Activated B cell treated with CpG ODN at 0.5 μM for 24 hours (primary cell): Measurements from ENCODE around the gene MPDZ. TPM values are rescaled to one million over a fixed set of nuclear protein-coding genes. Genes with fewer than 3 reads are reported as not detected.

Experiments used
- ATAC-seq: fragments of 200-7000 bp; cut with Tn5 transposase; one replicate; pipeline ENCODE4 v1.10.0; 2021; ENCODE audit warnings: low read depth, mild to moderate bottlenecking, moderate library complexity
- CTCF ChIA-PET: fragments of 350-600 bp; sonication (Branson Sonifier 250); formaldehyde crosslinking; loops from one replicate; lab custom pipeline; 2021; ENCODE audit warnings: antibody characterized with exemption; lab: Charles Lee
- POLR2A ChIA-PET: fragments of 350-600 bp; sonication (Branson Sonifier 250); formaldehyde crosslinking; loops from one replicate; lab custom pipeline; 2021; ENCODE audit warnings: antibody characterized with exemption; lab: Charles Lee
- DNase-seq: peaks from one replicate; pipeline ENCODE4 v3.0.0; 2022
- H3K27ac Mint-ChIP-seq: one replicate; pipeline ENCODE4 v1.8.0; 2020; ENCODE audit warnings: mixed read lengths
- H3K27me3 Mint-ChIP-seq: one replicate; pipeline ENCODE4 v1.8.0; 2021; ENCODE audit warnings: mixed read lengths
- H3K36me3 Mint-ChIP-seq: one replicate; pipeline ENCODE4 v1.8.0; 2021; ENCODE audit warnings: low read depth, mixed read lengths
- H3K4me1 Mint-ChIP-seq: one replicate; pipeline ENCODE4 v1.8.0; 2021; ENCODE audit warnings: mixed read lengths
- H3K4me3 Mint-ChIP-seq: one replicate; pipeline ENCODE4 v1.8.0; 2020; ENCODE audit warnings: mild to moderate bottlenecking, mixed read lengths
- H3K9me3 Mint-ChIP-seq: one replicate; pipeline ENCODE4 v1.8.0; 2020; ENCODE audit warnings: mixed read lengths
- CTCF ChIP-seq: fragments of 200-600 bp; IDR thresholded peaks from one replicate; pipeline ENCODE4 v1.8.0; 2022; ENCODE audit warnings: antibody characterized with exemption, mild to moderate bottlenecking
- intact Hi-C: fragments of 100-400 bp; cut with micrococcal nuclease; formaldehyde crosslinking; loops from one replicate; pipeline ENCODE4 v1.15.1; 2024
- total RNA-seq: library from RNA; stranded (reverse); gene quantifications from 2 replicates; pipeline ENCODE4 v1.2.3, GENCODE V29; 2022

Gene MPDZ
- total RNA-seq, 1 donor from 2014 or later, result not detected

GRCh38 chr9:13186774-13187173 is 92.7 kb downstream of the MPDZ start:
- POLR2A ChIA-PET, result no interaction called here
- Mint-ChIP-seq H3K9me3 (no peaks in the 10 kb centered on the region), H3K4me3 (no peak overlapping the region), H3K36me3 (no peaks in the 10 kb centered on the region), H3K4me1 (no peaks in the 10 kb centered on the region), H3K27ac (no peak overlapping the region), H3K27me3 (no peaks in the 10 kb centered on the region)
- intact Hi-C loops, result no loop called here
- TF ChIP-seq CTCF, result no peak
- DNase-seq, result no peak
- no peak for ATAC-seq
- CTCF ChIA-PET, result no interaction called here

GRCh38 chr9:13186091-13186490 is 93.4 kb downstream of the MPDZ start:
- no peaks in the 10 kb centered on the region for H3K4me1 Mint-ChIP-seq
- no peaks in the 10 kb centered on the region for H3K27me3 Mint-ChIP-seq
- ChIA-PET POLR2A (no interaction called here), CTCF (no interaction called here)
- no peaks in the 10 kb centered on the region for H3K9me3 Mint-ChIP-seq
- H3K36me3 Mint-ChIP-seq, result no peaks in the 10 kb centered on the region
- TF ChIP-seq CTCF, result no peak
- DNase-seq (no peak), ATAC-seq (no peak)
- H3K4me3 Mint-ChIP-seq, result no peak overlapping the region
- intact Hi-C loops, result no loop called here
- no peak overlapping the region for H3K27ac Mint-ChIP-seq

- Mint-ChIP-seq H3K4me1 (no peaks in the 10 kb centered on the region), H3K27me3 (no peaks in the 10 kb centered on the region), H3K36me3 (no peaks in the 10 kb centered on the region), H3K4me3 (no peak overlapping the region), H3K27ac (no peak overlapping the region), H3K9me3 (no peaks in the 10 kb centered on the region)
- ATAC-seq (no peak), DNase-seq (no peak)
- ChIA-PET CTCF (no interaction called here), POLR2A (no interaction called here)
- TF ChIP-seq CTCF, result no peak
- intact Hi-C loops, result no loop called here
Observed at GRCh38 chr9:13181652-13182051, 97.8 kb downstream of the MPDZ start.

- DNase-seq (no peak), ATAC-seq (no peak)
- CTCF ChIA-PET, result no interaction called here
- Mint-ChIP-seq H3K27me3 (no peaks in the 10 kb centered on the region), H3K27ac (no peak overlapping the region), H3K36me3 (no peaks in the 10 kb centered on the region), H3K9me3 (no peaks in the 10 kb centered on the region), H3K4me3 (no peak overlapping the region), H3K4me1 (no peaks in the 10 kb centered on the region)
- intact Hi-C loops, result no loop called here
- POLR2A ChIA-PET, result no interaction called here
- TF ChIP-seq CTCF, result no peak
Observed at GRCh38 chr9:13179257-13179656, 100.2 kb downstream of the MPDZ start.

GRCh38 chr9:13175732-13176131 is 103.8 kb downstream of the MPDZ start:
- intact Hi-C loops, result no loop called here
- H3K36me3 Mint-ChIP-seq, result no peaks in the 10 kb centered on the region
- no peak overlapping the region for H3K4me3 Mint-ChIP-seq
- no peaks in the 10 kb centered on the region for H3K27me3 Mint-ChIP-seq
- no peak for TF ChIP-seq CTCF
- H3K27ac Mint-ChIP-seq, result no peak overlapping the region
- CTCF ChIA-PET, result no interaction called here
- POLR2A ChIA-PET, result no interaction called here
- no peaks in the 10 kb centered on the region for H3K9me3 Mint-ChIP-seq
- H3K4me1 Mint-ChIP-seq, result no peaks in the 10 kb centered on the region
- DNase-seq (no peak), ATAC-seq (no peak)
